ENCODE measurements around the gene SMARCC1.
"Not testable (repeated sequence)": the region's sequence is repeated elsewhere in the genome, so short reads cannot be mapped to it uniquely, and the experiment has no call there.

Gene SMARCC1

GRCh38 chr3:47741925-47742324 is 39.8 kb downstream of the SMARCC1 start:
- DNase-seq (ENCODE audit: low read depth, low spot score) = no peak
- Histone ChIP-seq H3K4me1 (ENCODE audit: control insufficient read depth, insufficient read depth, low read length) (no peaks in the 10 kb centered on the region), H3K27me3 (ENCODE audit: control insufficient read depth, insufficient read depth, low read length) (no peaks in the 10 kb centered on the region), H3K9me3 (ENCODE audit: control insufficient read depth, insufficient read depth, low read length) (no peaks in the 10 kb centered on the region), H3K27ac (ENCODE audit: low read length) (no peak overlapping the region), H3K4me3 (ENCODE audit: low read length) (no peak overlapping the region), H3K36me3 (ENCODE audit: control insufficient read depth, insufficient read depth, low read length) (peaks cover 8% of the 10 kb centered on the region; the same call in 1 of the 2 replicates)
- WGBS (ENCODE audit: insufficient coverage, insufficient read length) = no CpG with 5 or more reads among the region's 2 CpGs

- Histone ChIP-seq H3K9me3 (ENCODE audit: control insufficient read depth, insufficient read depth, low read length) (no peaks in the 10 kb centered on the region), H3K4me1 (ENCODE audit: control insufficient read depth, insufficient read depth, low read length) (no peaks in the 10 kb centered on the region), H3K36me3 (ENCODE audit: control insufficient read depth, insufficient read depth, low read length) (peaks cover 23% of the 10 kb centered on the region), H3K27ac (ENCODE audit: low read length) (no peak overlapping the region), H3K27me3 (ENCODE audit: control insufficient read depth, insufficient read depth, low read length) (no peaks in the 10 kb centered on the region), H3K4me3 (ENCODE audit: low read length) (no peak overlapping the region)
- no peak for DNase-seq (ENCODE audit: low read depth, low spot score)
- no CpG with 5 or more reads among the region's 2 CpGs for WGBS (ENCODE audit: insufficient coverage, insufficient read length)
Measured at GRCh38 chr3:47732143-47732542, 49.5 kb downstream of the SMARCC1 start.

- H3K9me3 ChIP-seq (ENCODE audit: control insufficient read depth, insufficient read depth, low read length) = no peaks in the 10 kb centered on the region
- no peak for DNase-seq (ENCODE audit: low read depth, low spot score)
- H3K27me3 ChIP-seq (ENCODE audit: control insufficient read depth, insufficient read depth, low read length) = no peaks in the 10 kb centered on the region
- WGBS (ENCODE audit: insufficient coverage, insufficient read length) = no CpG with 5 or more reads among the region's 8 CpGs
- H3K36me3 ChIP-seq (ENCODE audit: control insufficient read depth, insufficient read depth, low read length) = peaks cover 23% of the 10 kb centered on the region
- no peaks in the 10 kb centered on the region for H3K4me1 ChIP-seq (ENCODE audit: control insufficient read depth, insufficient read depth, low read length)
- no peak overlapping the region for H3K27ac ChIP-seq (ENCODE audit: low read length)
- no peak overlapping the region for H3K4me3 ChIP-seq (ENCODE audit: low read length)
Measured at GRCh38 chr3:47731061-47731460, 50.6 kb downstream of the SMARCC1 start.

- Histone ChIP-seq H3K36me3 (ENCODE audit: control insufficient read depth, insufficient read depth, low read length) (peaks cover 4% of the 10 kb centered on the region; the same call in 1 of the 2 replicates), H3K27ac (ENCODE audit: low read length) (no peak overlapping the region), H3K4me3 (ENCODE audit: low read length) (no peak overlapping the region), H3K27me3 (ENCODE audit: control insufficient read depth, insufficient read depth, low read length) (no peaks in the 10 kb centered on the region), H3K9me3 (ENCODE audit: control insufficient read depth, insufficient read depth, low read length) (no peaks in the 10 kb centered on the region), H3K4me1 (ENCODE audit: control insufficient read depth, insufficient read depth, low read length) (no peaks in the 10 kb centered on the region)
- DNase-seq (ENCODE audit: low read depth, low spot score) = no peak
- 100% methylated on average over 1 of the region's 2 CpGs for WGBS (ENCODE audit: insufficient coverage, insufficient read length)
Measured at GRCh38 chr3:47722859-47723258, 58.8 kb downstream of the SMARCC1 start.

- H3K27ac ChIP-seq (ENCODE audit: low read length); H3K4me3 ChIP-seq (ENCODE audit: low read length); H3K4me1 ChIP-seq (ENCODE audit: control insufficient read depth, insufficient read depth, low read length); H3K27me3 ChIP-seq (ENCODE audit: control insufficient read depth, insufficient read depth, low read length); H3K9me3 ChIP-seq (ENCODE audit: control insufficient read depth, insufficient read depth, low read length); DNase-seq (ENCODE audit: low read depth, low spot score); H3K36me3 ChIP-seq (ENCODE audit: control insufficient read depth, insufficient read depth, low read length): not testable (repeated sequence)
- whole genome bisulfite sequencing (ENCODE audit: insufficient coverage, insufficient read length) = 100% methylated on average over 1 of the region's 4 CpGs
Measured at GRCh38 chr3:47717448-47717847, 64.2 kb downstream of the SMARCC1 start.

- Histone ChIP-seq H3K4me3 (ENCODE audit: low read length) (no peak overlapping the region), H3K27me3 (ENCODE audit: control insufficient read depth, insufficient read depth, low read length) (no peaks in the 10 kb centered on the region), H3K36me3 (ENCODE audit: control insufficient read depth, insufficient read depth, low read length) (peaks cover 8% of the 10 kb centered on the region; the same call in 1 of the 2 replicates), H3K4me1 (ENCODE audit: control insufficient read depth, insufficient read depth, low read length) (no peaks in the 10 kb centered on the region), H3K27ac (ENCODE audit: low read length) (no peak overlapping the region), H3K9me3 (ENCODE audit: control insufficient read depth, insufficient read depth, low read length) (no peaks in the 10 kb centered on the region)
- no peak for DNase-seq (ENCODE audit: low read depth, low spot score)
- no CpG with 5 or more reads among the region's 1 CpG for WGBS (ENCODE audit: insufficient coverage, insufficient read length)
Measured at GRCh38 chr3:47716656-47717055, 65.0 kb downstream of the SMARCC1 start.

- H3K4me1 ChIP-seq (ENCODE audit: control insufficient read depth, insufficient read depth, low read length) = no peaks in the 10 kb centered on the region
- H3K4me3 ChIP-seq (ENCODE audit: low read length) = no peak overlapping the region
- no peak overlapping the region for H3K27ac ChIP-seq (ENCODE audit: low read length)
- H3K27me3 ChIP-seq (ENCODE audit: control insufficient read depth, insufficient read depth, low read length) = no peaks in the 10 kb centered on the region
- no peaks in the 10 kb centered on the region for H3K9me3 ChIP-seq (ENCODE audit: control insufficient read depth, insufficient read depth, low read length)
- WGBS (ENCODE audit: insufficient coverage, insufficient read length) = no CpG with 5 or more reads among the region's 4 CpGs
- peaks cover 10% of the 10 kb centered on the region; the same call in 1 of the 2 replicates for H3K36me3 ChIP-seq (ENCODE audit: control insufficient read depth, insufficient read depth, low read length)
- DNase-seq (ENCODE audit: low read depth, low spot score) = no peak
Measured at GRCh38 chr3:47715928-47716327, 65.8 kb downstream of the SMARCC1 start.

- H3K27me3 ChIP-seq (ENCODE audit: control insufficient read depth, insufficient read depth, low read length) = no peaks in the 10 kb centered on the region
- H3K36me3 ChIP-seq (ENCODE audit: control insufficient read depth, insufficient read depth, low read length) = peaks cover 12% of the 10 kb centered on the region; the same call in 1 of the 2 replicates
- H3K9me3 ChIP-seq (ENCODE audit: control insufficient read depth, insufficient read depth, low read length) = no peaks in the 10 kb centered on the region
- H3K4me1 ChIP-seq (ENCODE audit: control insufficient read depth, insufficient read depth, low read length) = no peaks in the 10 kb centered on the region
- H3K4me3 ChIP-seq (ENCODE audit: low read length) = no peak overlapping the region
- no peak for DNase-seq (ENCODE audit: low read depth, low spot score)
- no CpG with 5 or more reads among the region's 6 CpGs for WGBS (ENCODE audit: insufficient coverage, insufficient read length)
- H3K27ac ChIP-seq (ENCODE audit: low read length) = no peak overlapping the region
Measured at GRCh38 chr3:47714606-47715005, 67.1 kb downstream of the SMARCC1 start.

- Histone ChIP-seq H3K4me1 (ENCODE audit: control insufficient read depth, insufficient read depth, low read length) (no peaks in the 10 kb centered on the region), H3K4me3 (ENCODE audit: low read length) (no peak overlapping the region), H3K36me3 (ENCODE audit: control insufficient read depth, insufficient read depth, low read length) (peaks cover 14% of the 10 kb centered on the region; the same call in 1 of the 2 replicates), H3K27me3 (ENCODE audit: control insufficient read depth, insufficient read depth, low read length) (no peaks in the 10 kb centered on the region), H3K27ac (ENCODE audit: low read length) (no peak overlapping the region), H3K9me3 (ENCODE audit: control insufficient read depth, insufficient read depth, low read length) (no peaks in the 10 kb centered on the region)
- WGBS (ENCODE audit: insufficient coverage, insufficient read length) = no CpG with 5 or more reads among the region's 2 CpGs
- DNase-seq (ENCODE audit: low read depth, low spot score) = no peak
Measured at GRCh38 chr3:47713655-47714054, 68.0 kb downstream of the SMARCC1 start.

- DNase-seq (ENCODE audit: low read depth, low spot score) = no peak
- no peaks in the 10 kb centered on the region for H3K27me3 ChIP-seq (ENCODE audit: control insufficient read depth, insufficient read depth, low read length)
- no peaks in the 10 kb centered on the region for H3K4me1 ChIP-seq (ENCODE audit: control insufficient read depth, insufficient read depth, low read length)
- no peak overlapping the region for H3K4me3 ChIP-seq (ENCODE audit: low read length)
- H3K36me3 ChIP-seq (ENCODE audit: control insufficient read depth, insufficient read depth, low read length) = peaks cover 15% of the 10 kb centered on the region; the same call in 1 of the 2 replicates
- no peak overlapping the region for H3K27ac ChIP-seq (ENCODE audit: low read length)
- no CpG with 5 or more reads among the region's 2 CpGs for whole genome bisulfite sequencing (ENCODE audit: insufficient coverage, insufficient read length)
- no peaks in the 10 kb centered on the region for H3K9me3 ChIP-seq (ENCODE audit: control insufficient read depth, insufficient read depth, low read length)
Measured at GRCh38 chr3:47712398-47712797, 69.3 kb downstream of the SMARCC1 start.

- Histone ChIP-seq H3K27ac (ENCODE audit: low read length) (no peak overlapping the region), H3K4me3 (ENCODE audit: low read length) (no peak overlapping the region), H3K36me3 (ENCODE audit: control insufficient read depth, insufficient read depth, low read length) (peaks cover 15% of the 10 kb centered on the region; the same call in 1 of the 2 replicates), H3K4me1 (ENCODE audit: control insufficient read depth, insufficient read depth, low read length) (no peaks in the 10 kb centered on the region), H3K9me3 (ENCODE audit: control insufficient read depth, insufficient read depth, low read length) (no peaks in the 10 kb centered on the region), H3K27me3 (ENCODE audit: control insufficient read depth, insufficient read depth, low read length) (no peaks in the 10 kb centered on the region)
- no peak for DNase-seq (ENCODE audit: low read depth, low spot score)
- WGBS (ENCODE audit: insufficient coverage, insufficient read length) = no CpG with 5 or more reads among the region's 3 CpGs
Measured at GRCh38 chr3:47711596-47711995, 70.1 kb downstream of the SMARCC1 start.
